Right ventricle myocardium inferior (tissue), 1 donor: ENCODE measurements around the gene STX12. TPM values are rescaled to one million over a fixed set of nuclear protein-coding genes. Genes with fewer than 3 reads are reported as not detected.
"Not testable (repeated sequence)": the region's sequence is repeated elsewhere in the genome, so short reads cannot be mapped to it uniquely, and the experiment has no call there.

ENCODE experiments used
- ATAC-seq: fragments of 200-7000 bp; cut with Tn5 transposase; one replicate; pipeline ENCODE4 v1.9.1; 2020; ENCODE audit warnings: mild to moderate bottlenecking, moderate library complexity
- DNase-seq: peaks from one replicate; pipeline ENCODE4 v3.0.0; 2021; ENCODE audit errors: missing footprints
- intact Hi-C: fragments of 100-400 bp; cut with DNase I; formaldehyde crosslinking; loops from one replicate; pipeline ENCODE4 v1.11.0; 2022
- total RNA-seq: library from RNA; stranded (reverse); fragmentation: NEBNext Ultra II Directional; extraction: Animal tissue kit (Norgen Biotek cat#: 25700); gene quantifications from one replicate; pipeline ENCODE4 v1.2.1, GENCODE V29; 2021
- donor health status: DM: no; HTN: yes; CAD: no; lungs with severe emphysema.

The STX12 gene
- total RNA-seq, 1 donor from 2014 or later, result 24.4 TPM

DNA sequence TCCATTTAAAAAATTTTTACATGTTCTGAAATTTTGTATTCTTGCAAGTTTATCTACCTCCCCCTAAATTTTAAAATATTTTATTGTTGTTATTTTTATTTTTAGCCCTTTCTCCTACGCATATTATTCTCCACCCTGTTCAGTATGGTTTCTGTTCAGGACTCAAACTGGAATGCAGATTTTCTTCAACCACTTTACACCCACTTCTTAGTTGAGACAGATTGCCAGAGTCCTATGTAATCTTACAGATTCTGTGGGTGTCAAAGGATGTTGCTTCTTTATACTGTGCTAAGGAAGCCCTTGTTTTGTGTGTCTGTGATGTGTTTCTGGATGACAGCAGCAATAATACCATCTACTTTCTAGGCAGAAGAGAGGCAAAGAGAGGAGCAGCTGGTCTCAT lies 36.9 kb downstream of the STX12 start:
- DNase-seq (no peak), ATAC-seq (no peak)
- intact Hi-C loops, result no loop called here

DNA sequence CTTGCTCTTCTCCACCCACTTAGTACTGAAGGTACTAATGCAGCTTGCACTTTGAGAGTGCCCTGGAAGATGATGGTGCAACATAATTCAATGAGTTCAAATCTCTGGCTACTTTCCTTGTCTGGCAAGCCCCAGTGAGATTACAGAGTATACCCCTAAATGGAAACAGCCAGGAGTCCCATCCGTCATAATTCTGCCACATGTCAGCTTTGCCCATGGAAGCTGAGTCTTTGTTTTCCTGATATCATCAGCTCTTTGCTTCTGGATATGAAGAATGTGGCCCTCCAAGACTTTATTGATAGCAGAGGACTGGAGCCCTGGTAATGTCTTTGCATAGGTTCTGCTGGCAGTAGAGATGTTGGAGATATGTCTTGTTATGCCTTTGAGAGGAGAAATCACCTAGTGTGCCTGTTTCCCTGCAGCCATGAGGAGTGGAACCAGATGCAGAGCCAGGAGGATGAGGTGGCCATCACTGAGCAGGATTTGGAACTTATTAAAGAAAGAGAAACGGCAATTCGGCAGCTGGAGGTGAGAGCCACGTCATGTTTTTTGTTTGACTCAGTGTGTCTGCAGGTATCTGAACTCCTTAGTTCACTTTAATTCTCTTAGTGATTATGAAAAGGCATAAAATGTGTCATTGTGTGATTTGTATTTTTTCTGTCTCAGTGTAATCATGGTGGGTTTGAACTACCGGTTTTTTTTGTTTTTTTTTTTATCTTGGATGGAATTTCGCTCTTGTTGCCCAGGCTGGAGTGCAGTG lies 38.9 kb downstream of the STX12 start:
- ATAC-seq, result no peak
- intact Hi-C loops, result no loop called here
- DNase-seq, result no peak

DNA sequence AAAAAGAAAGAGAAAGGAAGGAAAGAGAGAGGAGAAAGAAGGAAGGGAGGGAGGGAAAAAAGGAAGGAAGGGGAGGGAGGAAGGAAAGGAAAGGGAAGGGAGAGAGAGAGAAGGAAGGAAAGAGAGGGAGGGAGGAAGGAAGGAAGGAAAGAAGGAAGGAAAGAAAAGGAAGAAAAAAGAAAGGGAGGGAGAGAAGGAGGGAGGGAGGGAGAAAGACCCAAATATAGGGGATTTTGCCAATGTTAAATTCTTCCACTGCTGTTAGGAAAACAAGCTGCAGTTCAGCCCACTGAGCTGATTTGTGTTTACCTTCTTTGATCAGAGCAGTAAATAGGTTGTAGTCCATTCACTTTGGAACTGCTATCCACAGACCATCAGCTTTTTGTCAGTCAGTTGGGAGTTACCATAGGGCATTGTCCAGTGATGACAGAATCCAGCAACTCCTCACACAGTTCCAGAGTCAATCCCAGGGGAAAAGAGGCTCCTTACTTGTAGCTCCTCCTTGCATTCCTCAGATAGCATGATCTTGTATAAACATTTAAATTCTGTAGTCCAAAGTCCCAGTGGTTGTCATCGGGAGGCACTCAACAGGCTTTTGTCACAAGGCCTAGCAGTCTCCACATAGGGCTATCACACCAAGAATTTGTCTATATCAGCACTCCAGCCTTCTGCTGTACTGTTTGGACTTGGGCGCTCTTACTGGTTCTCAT lies 44.1 kb downstream of the STX12 start:
- peak; percentile 80 for ATAC-seq
- intact Hi-C loops, result no loop called here
- DNase-seq, result no peak

DNA sequence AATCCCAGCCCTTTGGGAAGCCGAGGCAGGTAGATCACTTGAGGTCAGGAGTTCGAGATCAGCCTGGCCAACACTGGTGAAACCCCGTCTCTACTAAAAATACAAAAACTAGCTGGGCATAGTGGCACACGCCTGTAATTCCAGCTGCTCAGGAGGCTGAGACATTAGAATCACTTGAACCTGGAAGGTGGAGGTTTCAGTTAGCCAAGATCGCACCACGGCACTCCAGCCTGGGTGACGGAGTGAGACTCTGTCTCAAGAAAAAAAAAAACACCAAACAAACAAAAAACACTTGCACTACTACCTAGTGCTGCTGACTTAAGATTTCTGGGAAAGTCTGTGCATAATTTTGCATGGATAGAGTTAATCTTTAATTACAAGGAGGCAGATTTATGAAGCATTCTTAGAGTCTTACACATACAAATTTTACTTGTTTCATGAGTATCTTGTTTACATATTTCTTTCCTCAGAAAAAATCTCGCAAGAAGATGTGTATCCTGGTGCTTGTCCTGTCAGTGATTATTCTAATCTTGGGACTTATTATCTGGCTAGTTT lies 48.8 kb downstream of the STX12 start:
- intact Hi-C loops, result loop anchor here (10.0 kb wide), 1 partner anchor 47 kb away; the partner anchor contains the start of gene STX12
- no peak for ATAC-seq
- no peak for DNase-seq

DNA sequence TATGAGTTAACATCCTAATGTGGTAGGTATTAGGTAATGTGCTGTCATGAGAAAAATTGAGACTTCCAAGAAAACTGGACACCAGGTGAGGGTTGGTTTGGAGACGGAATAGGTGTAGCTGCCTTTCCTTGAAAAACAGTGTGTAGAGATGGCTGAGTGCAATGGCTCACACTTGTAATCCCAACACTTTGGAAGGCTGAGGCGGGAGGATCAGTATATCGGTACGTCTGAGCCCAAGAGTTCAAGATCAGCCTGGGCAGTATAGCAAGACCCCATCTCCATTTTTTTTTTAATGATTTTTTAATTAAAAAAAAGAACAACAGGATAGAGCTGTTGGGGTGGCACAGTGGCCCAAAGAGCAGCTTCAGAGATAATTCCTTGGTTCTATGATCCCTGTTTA lies 50.8 kb downstream of the STX12 start:
- intact Hi-C loops, result loop anchor here (10.0 kb wide), 1 partner anchor 49 kb away; the partner anchor contains the start of gene STX12
- ATAC-seq (no peak), DNase-seq (no peak)

DNA sequence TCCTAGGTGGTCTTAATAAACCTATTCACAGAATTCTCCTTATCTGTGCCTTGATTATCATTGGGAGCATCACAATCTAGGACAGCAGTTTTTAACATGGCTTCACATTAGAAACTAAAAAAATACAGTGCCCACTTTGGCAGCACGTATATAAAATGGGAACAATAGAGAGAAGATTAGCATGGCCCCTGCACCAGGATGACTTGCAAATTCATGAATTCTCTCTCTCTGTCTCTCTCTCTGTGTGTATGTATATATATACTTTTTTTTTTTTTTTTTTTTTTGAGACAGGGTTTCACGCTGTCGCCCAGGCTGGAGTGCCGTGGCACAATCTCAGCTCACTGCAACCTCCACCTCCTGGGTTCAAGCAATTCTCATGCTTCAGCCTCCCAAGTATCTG lies 51.4 kb downstream of the STX12 start:
- intact Hi-C loops, result loop anchor here (10.0 kb wide), 1 partner anchor 50 kb away; the partner anchor contains the start of gene STX12
- DNase-seq, result no peak
- ATAC-seq, result no peak

DNA sequence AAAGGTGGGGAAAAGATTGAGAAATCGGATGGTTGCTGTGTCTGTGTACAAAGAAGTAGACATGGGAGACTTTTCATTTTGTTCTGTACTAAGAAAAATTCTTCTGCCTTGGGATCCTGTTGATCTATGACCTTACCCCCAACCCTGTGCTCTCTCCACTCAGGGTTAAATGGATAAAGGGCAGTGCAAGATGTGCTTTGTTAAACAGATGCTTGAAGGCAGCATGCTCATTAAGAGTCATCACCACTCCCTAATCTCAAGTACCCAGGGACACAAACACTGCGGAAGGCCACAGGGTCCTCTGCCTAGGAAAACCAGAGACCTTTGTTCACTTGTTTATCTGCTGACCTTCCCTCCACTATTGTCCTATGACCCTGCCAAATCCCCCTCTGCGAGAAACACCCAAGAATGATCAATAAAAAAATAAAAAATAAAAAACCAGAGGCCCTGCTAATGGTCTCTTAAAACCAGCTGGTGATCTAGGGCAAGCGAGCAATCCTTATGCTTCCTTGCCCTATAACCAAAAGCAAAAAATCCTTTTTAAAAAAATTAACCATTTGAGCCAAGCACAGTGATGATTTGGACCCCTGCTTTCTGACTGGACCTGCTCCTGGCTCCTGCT lies 56.4 kb downstream of the STX12 start:
- not testable (repeated sequence) for DNase-seq, ATAC-seq
- intact Hi-C loops, result loop anchor here (10.0 kb wide), 1 partner anchor 55 kb away; the partner anchor contains the start of gene STX12

DNA sequence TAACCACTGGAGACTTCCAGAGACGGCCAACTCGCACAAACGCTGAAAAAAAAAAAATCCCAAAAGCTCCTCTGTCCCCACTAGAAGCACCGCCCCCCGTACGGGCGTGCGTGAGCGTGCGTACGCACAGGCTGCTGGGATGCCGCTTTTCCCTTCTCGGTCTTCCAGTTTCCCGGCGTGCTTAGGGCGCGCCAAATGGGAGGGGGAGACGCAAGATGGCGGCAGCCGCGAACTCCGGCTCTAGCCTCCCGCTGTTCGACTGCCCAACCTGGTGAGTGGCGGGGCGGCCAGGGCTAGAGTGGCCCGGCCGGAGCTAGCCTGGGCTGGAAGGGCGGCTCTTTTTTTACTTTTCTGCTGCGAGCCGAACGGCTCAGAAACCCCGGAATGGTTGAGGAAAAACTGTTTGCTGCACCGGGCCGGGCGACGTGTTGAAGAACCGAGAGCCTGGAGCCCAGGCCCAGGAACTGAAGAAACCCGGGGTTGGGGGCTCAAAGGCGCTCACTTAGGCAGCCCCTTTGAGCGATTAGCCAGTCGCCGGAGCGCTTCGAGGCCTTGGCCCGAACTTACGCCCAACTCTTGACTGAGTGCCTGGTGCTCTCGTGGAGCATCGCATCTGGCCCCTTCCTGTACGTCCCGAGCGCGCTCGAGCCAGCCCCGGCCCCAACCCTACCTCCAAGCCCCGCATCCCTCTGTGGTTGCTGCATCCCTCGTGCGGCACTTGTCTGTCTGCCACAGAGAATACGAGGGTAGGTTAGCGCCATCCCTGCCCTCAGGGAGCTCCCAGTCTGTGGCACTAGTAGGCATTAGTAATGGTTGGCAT lies 57.8 kb downstream of the STX12 start, which contains the start of gene PPP1R8:
Gene PPP1R8 (plus strand): TSS at position 162 of the 820 bp plus-strand sequence. CDS start 54 bp downstream, at position 216.
- intact Hi-C loops, result loop anchor here (5.0 kb wide), 1 partner anchor 164 kb away; no protein-coding TSS in a partner anchor
- ATAC-seq (peak; percentile 100), DNase-seq (peak; percentile 96)

DNA sequence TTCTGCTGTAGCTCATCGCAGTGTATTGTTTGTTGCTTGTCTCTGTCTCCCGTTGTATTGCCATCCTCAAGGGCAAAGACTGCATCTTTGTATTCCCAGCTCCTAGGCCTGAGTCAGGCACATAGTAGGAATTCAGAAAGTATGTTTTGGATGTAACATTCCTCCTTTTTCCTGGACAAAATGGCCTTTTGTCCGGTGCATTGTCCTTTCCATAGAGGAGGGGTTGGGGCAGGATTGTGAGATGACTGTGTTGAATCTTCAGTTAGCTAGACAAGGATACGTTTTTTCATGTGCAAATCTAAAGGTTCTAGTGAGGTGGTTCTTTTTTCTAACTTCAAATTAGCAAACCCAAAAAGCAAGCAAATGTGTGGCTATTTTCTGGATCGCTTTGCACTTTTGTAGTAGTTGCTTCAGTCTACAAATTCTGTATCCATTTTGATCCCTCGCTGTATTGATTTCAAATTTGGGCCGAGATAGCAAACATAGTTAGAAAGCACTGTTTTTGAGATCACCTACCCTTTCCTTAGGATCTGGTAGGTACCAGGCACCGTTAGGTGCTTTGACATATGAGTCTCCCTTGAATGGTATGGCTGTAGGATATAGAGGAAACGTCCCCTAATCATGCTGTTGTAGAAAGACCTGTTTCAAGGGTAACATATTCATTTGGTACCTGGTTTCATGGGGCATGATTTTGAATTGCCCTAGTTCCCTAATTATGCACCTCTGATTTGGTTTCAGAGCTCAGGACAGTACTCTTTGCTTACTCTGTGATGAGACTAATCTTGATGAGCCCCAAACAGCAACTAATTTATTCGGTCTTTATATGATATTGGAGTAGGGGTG lies 58.8 kb downstream of the STX12 start:
- no peak for ATAC-seq
- no peak for DNase-seq
- intact Hi-C loops, result loop anchor here (5.0 kb wide), 1 partner anchor 164 kb away; no protein-coding TSS in a partner anchor

DNA sequence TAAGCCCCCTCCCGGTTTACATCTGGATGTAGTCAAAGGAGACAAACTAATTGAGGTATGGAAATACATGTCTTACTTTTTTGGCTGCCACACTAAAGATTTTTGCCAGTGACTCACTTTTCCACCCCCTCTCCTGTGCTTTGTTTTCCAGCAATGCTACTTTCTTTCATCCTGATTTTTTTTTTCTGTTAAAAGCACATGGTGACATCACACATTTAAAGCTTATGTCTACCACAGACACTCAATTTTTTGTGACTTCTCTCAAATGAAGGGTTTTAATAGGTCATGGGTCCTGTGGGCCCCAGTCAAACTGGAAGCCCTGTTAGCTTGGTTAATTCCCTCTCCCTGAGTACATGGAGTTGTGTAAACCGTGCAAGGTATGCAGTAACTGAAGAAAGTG lies 59.7 kb downstream of the STX12 start:
- no peak for DNase-seq
- intact Hi-C loops, result loop anchor here (5.0 kb wide), 1 partner anchor 165 kb away; no protein-coding TSS in a partner anchor
- no peak for ATAC-seq

DNA sequence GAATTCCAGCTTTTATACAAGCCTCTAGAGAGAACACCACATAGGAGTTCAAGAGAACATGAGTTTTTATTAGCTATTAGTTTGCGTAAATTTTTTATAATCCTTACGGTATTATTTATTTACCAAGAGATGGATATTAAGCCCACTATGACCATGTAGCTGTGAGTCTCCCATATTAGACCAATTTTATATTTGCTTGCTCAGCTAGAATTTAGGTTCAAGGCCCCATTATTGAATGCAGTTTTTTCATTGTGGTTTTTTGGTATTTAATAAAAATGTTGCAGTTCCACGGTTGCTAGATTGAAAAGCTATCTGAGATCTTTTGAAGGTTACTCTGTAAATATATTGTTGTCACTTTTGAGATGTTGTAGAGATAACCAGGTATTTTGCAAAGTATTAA lies 60.5 kb downstream of the STX12 start:
- DNase-seq, result no peak
- ATAC-seq, result no peak
- intact Hi-C loops, result loop anchor here (5.0 kb wide), 1 partner anchor 166 kb away; no protein-coding TSS in a partner anchor

DNA sequence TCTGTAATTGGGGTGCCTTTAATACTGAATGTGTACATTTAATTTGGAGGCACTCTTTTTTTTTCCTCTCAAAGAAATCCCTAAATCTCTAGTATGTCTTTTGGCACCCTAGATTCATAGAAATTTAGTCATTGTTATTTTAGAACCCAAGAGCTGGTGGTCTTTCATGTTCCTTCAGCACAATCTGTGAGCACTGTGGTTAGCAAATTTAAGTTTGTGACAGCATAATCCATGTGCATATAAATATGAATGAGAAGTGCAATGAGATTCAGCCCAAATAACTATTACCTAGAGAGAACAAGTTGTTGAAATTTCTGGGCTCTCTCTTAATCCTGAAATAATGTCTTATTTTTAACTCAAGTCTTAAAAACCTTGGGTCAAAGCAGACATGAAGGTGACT lies 62.0 kb downstream of the STX12 start:
- ATAC-seq (no peak), DNase-seq (no peak)
- intact Hi-C loops, result no loop called here

DNA sequence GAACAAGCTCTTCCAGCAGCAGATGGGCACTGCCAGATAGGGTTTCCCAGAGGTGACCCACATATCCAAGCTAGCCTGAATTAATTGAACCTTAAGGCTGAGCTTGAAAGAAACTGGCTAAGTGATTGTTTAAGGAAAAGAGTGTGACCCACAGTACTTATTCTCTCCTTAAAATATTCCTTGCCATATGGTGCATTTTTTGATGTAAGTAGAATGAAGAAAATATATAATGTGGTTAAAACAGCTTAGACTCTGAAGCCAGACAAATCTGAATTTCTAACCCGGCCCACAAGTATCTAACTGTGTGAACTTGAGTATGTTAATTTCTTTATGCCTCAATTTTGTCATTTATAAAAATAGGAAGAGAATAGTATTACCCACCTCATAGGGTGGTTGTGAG lies 62.5 kb downstream of the STX12 start:
- no peak for ATAC-seq
- intact Hi-C loops, result no loop called here
- DNase-seq, result no peak

DNA sequence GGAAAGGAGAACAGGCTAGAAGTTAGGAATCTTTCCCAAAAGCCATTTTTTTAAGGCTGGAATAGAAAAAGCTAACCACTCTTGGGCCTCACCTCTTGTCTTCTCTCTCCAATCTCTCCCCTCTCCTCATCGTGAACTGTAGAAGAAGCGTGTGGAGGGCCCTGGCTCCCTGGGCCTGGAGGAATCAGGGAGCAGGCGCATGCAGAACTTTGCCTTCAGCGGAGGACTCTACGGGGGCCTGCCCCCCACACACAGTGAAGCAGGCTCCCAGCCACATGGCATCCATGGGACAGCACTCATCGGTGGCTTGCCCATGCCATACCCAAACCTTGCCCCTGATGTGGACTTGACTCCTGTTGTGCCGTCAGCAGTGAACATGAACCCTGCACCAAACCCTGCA lies 76.9 kb downstream of the STX12 start:
- no peak for ATAC-seq
- intact Hi-C loops, result no loop called here
- no peak for DNase-seq

DNA sequence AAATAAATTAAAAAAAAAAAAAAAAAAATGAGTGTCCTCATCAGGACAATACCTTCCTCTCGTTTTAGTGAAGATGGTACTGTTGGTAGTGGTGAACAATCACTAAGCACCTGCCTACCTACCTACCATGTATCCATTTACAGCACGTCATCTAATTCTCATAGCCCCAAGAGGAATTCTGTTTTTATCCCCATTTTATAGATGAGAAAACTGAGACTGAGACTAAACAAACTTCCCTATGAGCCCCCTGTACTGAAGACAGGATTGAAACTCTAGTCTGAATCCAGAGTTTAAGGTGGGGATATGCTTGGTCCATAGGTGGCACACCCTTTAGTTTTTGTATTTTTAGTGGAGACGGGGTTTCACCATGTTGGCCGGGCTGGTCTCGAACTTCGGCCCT lies 82.1 kb downstream of the STX12 start:
- ATAC-seq (no peak), DNase-seq (no peak)
- intact Hi-C loops, result loop anchor here (5.0 kb wide), 1 partner anchor 352 kb away; no protein-coding TSS in a partner anchor

DNA sequence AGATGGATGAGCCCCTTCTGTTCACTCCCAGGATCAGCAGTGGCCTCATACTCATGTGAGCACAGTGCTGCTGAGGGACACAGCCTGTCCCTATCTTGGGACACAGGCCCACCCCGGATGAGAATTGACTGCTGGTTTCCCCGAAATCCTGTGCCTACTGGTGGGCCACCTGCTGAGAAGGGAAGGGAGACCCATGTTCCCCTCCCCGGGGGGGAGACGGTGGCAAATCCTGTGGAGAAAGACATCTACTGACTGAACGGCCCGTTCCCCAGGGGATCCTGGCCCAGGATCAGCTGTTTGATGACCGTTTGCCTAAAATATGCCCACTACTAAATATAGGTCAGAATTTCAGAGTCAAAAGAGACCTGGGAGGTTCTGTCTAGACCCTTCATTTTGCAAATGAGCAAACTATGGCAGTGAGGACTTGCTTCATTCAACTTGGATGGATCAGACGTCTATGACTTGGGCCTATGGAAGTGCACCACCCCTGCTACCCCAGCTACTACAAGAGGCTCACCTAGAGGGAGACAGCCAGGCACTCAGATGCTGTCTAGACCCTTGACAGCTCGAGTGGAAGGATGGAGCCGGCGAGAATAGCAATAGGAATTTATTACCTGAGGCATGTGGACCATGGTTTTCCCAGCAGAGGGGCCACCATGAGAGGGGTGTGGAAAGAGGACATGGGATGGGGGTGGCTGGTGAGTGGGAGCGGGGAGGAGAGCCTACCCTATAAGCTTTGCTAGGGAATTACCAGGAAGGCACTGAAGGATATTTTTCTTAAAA lies 83.7 kb downstream of the STX12 start:
- ATAC-seq (no peak), DNase-seq (no peak)
- intact Hi-C loops, result loop anchor here (5.0 kb wide), 1 partner anchor 351 kb away; no protein-coding TSS in a partner anchor
